ENCODE measurements around the gene PRPF38B. TPM values are rescaled to one million over a fixed set of nuclear protein-coding genes. Genes with fewer than 3 reads are reported as not detected.

PRPF38B gene
- total and polyA plus RNA-seq, 2 of the 4 experiments (the other 2 are of a cell fraction): 9.0 to 19.3 TPM

DNA sequence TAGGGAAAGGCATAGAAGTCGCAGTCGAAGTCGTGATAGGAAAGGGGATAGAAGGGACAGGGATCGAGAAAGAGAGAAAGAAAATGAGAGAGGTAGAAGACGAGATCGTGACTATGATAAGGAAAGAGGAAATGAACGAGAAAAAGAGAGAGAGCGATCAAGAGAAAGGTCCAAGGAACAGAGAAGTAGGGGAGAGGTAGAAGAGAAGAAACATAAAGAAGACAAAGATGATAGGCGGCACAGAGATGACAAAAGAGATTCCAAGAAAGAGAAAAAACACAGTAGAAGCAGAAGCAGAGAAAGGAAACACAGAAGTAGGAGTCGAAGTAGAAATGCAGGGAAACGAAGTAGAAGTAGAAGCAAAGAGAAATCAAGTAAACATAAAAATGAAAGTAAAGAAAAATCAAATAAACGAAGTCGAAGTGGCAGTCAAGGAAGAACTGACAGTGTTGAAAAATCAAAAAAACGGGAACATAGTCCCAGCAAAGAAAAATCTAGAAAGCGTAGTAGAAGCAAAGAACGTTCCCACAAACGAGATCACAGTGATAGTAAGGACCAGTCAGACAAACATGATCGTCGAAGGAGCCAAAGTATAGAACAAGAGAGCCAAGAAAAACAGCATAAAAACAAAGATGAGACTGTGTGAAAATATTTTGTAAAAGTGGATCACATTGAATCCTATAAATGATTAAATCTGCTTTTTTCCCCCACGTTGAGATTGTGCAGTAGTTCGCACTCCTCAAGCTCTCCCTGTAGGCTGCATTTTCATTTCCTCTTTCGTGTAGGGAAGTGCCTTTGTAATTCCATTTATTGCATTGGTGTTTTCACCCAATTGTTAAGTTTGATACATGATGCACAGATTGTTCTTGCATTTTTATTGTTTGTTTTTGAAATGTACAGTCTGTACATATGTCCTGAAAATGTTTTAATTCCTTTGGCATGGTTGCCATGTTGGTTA, 7.5 kb downstream of the PRPF38B start (continued):
- TF ChIP-seq POLR2A (IDR thresholded peaks at IDR 0.05; ENCODE audit: low read depth, low read length) (no peak), RCOR1 (IDR thresholded peaks at IDR 0.05; ENCODE audit: insufficient replicate concordance, low read length) (no peak)

DNA sequence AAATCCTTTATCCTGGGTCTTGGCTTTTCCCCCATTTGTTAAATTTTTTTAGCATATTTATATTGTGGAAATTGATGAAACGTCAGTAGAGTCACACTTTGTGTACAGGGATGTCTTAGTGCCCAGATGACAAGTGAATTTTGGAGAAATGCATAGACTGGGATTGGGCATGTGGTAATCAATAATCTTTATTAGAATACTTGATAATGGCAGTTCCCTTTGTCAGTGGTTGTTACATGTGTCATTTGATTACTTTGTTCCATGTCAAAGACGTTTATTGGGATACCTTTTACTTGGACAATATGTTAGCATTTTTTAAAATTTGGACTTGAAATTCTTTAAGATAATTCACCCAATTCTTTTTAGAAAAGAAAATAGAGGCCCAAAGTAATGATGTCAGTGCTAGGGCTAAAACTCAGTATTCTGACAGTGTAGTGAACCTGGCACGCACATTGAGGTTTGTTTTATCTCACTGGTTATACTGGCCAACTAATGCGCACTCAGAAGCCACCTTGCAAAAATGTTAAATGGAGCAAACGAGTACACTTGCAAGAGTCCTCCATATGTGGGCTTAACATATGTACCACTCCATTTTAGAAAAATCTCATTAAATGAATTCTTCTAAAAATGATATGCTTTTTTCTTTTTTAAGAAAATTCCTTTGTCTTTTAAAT, 9.2 kb downstream of the PRPF38B start:
- H3K56ac ChIP-seq (ENCODE audit: extremely low read depth, insufficient read depth, low read length): no peak overlapping the region
- no peak for TF ChIP-seq POLR2A (IDR thresholded peaks at IDR 0.05; ENCODE audit: low read depth, low read length)
- TF ChIP-seq NFE2L2 (IDR thresholded peaks at IDR 0.05; ENCODE audit: low read depth, low read length): no peak
- TF ChIP-seq, protein P1, sequence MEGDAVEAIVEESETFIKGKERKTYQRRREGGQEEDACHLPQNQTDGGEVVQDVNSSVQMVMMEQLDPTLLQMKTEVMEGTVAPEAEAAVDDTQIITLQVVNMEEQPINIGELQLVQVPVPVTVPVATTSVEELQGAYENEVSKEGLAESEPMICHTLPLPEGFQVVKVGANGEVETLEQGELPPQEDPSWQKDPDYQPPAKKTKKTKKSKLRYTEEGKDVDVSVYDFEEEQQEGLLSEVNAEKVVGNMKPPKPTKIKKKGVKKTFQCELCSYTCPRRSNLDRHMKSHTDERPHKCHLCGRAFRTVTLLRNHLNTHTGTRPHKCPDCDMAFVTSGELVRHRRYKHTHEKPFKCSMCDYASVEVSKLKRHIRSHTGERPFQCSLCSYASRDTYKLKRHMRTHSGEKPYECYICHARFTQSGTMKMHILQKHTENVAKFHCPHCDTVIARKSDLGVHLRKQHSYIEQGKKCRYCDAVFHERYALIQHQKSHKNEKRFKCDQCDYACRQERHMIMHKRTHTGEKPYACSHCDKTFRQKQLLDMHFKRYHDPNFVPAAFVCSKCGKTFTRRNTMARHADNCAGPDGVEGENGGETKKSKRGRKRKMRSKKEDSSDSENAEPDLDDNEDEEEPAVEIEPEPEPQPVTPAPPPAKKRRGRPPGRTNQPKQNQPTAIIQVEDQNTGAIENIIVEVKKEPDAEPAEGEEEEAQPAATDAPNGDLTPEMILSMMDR (conservative IDR thresholded peaks at IDR 0.05; ENCODE audit: low read depth, low read length): no peak
- no peak for TF ChIP-seq CHD1 (IDR thresholded peaks at IDR 0.05; ENCODE audit: low read depth, low read length)
- TF ChIP-seq MXI1 (IDR thresholded peaks at IDR 0.05; ENCODE audit: borderline replicate concordance, low read depth, low read length): no peak
- TF ChIP-seq, protein P2, sequence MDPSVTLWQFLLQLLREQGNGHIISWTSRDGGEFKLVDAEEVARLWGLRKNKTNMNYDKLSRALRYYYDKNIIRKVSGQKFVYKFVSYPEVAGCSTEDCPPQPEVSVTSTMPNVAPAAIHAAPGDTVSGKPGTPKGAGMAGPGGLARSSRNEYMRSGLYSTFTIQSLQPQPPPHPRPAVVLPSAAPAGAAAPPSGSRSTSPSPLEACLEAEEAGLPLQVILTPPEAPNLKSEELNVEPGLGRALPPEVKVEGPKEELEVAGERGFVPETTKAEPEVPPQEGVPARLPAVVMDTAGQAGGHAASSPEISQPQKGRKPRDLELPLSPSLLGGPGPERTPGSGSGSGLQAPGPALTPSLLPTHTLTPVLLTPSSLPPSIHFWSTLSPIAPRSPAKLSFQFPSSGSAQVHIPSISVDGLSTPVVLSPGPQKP (IDR thresholded peaks at IDR 0.05; ENCODE audit: borderline replicate concordance, low read depth, low read length): no peak
- no peak for TF ChIP-seq RCOR1 (IDR thresholded peaks at IDR 0.05; ENCODE audit: insufficient replicate concordance, low read length)
- TF ChIP-seq, protein P3, sequence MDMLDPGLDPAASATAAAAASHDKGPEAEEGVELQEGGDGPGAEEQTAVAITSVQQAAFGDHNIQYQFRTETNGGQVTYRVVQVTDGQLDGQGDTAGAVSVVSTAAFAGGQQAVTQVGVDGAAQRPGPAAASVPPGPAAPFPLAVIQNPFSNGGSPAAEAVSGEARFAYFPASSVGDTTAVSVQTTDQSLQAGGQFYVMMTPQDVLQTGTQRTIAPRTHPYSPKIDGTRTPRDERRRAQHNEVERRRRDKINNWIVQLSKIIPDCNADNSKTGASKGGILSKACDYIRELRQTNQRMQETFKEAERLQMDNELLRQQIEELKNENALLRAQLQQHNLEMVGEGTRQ (IDR thresholded peaks at IDR 0.05; ENCODE audit: low read depth, low read length): no peak
- TF ChIP-seq SMC3 (IDR thresholded peaks at IDR 0.05; ENCODE audit: low read depth, low read length): no peak
- no peak for TF ChIP-seq BHLHE40 (IDR thresholded peaks at IDR 0.05; ENCODE audit: low read depth, low read length)

More for the DNA sequence above, 9.2 kb downstream of the PRPF38B start:
- Histone ChIP-seq H2BK5ac (ENCODE audit: low read depth, low read length, poor library complexity, severe bottlenecking) (no peak overlapping the region), H2BK20ac (ENCODE audit: low read depth, low read length) (no peak overlapping the region), H3K36me3 (ENCODE audit: control insufficient read depth, insufficient read depth, low read length) (peaks cover 26% of the 10 kb centered on the region), H2AK9ac (replicated peaks; ENCODE audit: low read depth, low read length, poor library complexity) (no peak overlapping the region), H3K9me1 (ENCODE audit: insufficient read depth, low read length) (peaks cover 4% of the 10 kb centered on the region), H3K27ac (ENCODE audit: insufficient read depth, low read length) (no peak overlapping the region), H2BK15ac (ENCODE audit: low read depth, low read length) (no peak overlapping the region), H3K14ac (replicated peaks; ENCODE audit: low read depth, low read length) (no peak overlapping the region), H2BK120ac (ENCODE audit: low read depth, low read length) (no peak overlapping the region), H2AK5ac (ENCODE audit: low read depth, low read length) (no peak overlapping the region), H3K4me2 (ENCODE audit: low read depth, low read length) (no peak overlapping the region), H3K23ac (ENCODE audit: low read depth, low read length) (no peak overlapping the region), H3K9me3 (ENCODE audit: control insufficient read depth, insufficient read depth, low read length) (no peaks in the 10 kb centered on the region), H3K27me3 (ENCODE audit: control insufficient read depth, insufficient read depth, low read length) (no peaks in the 10 kb centered on the region), H3K4me3 (ENCODE audit: insufficient read depth, low read depth, low read length) (no peak overlapping the region), H4K91ac (ENCODE audit: insufficient read depth, low read depth, low read length) (no peak overlapping the region), H2AFZ (replicated peaks; ENCODE audit: low read length, poor library complexity) (no peak overlapping the region), H3K4me1 (ENCODE audit: control insufficient read depth, insufficient read depth, low read length) (peaks cover 7% of the 10 kb centered on the region), H3K18ac (ENCODE audit: low read depth, low read length) (no peak overlapping the region), H3K79me1 (ENCODE audit: low read depth in 1 of 2, low read length in 2 of 2) (peaks cover 11 to 20% of the 10 kb centered on the region in 2 experiments), H3K4ac (ENCODE audit: low read depth, low read length) (no peak overlapping the region), H3K9ac (ENCODE audit: low read depth, low read length) (no peak overlapping the region), H4K5ac (ENCODE audit: low read depth, low read length) (no peak overlapping the region), H4K20me1 (ENCODE audit: insufficient read depth, low read length) (peaks cover 3% of the 10 kb centered on the region; the same call in 1 of the 2 replicates), H4K8ac (ENCODE audit: low read depth in 2 of 2, low read length in 2 of 2) (no peak overlapping the region)
- 100% methylated on average over 1 of the region's 5 CpGs; no CpG with 5 or more reads in 1 of the 2 experiments for WGBS, 2 experiments (ENCODE audit: extremely low coverage in 2 of 2, insufficient read length in 1 of 2)
- POLR2A ChIA-PET (ENCODE audit: unreplicated experiment): interaction anchor here (0.6 kb wide), 2 partner anchors 29 to 79 kb away, joined by 3 to 6 read pairs; no protein-coding TSS in a partner anchor
- CTCF ChIA-PET: no interaction called here
- ATAC-seq (ENCODE audit: low read depth) (no peak), DNase-seq (no peak)
- in situ Hi-C loops (cut with MboI; ENCODE audit: low sequenced_read_pairs): no loop called here
- BruUV-seq (replicated peaks): no TSS peak
- intact Hi-C loops (cut with micrococcal nuclease): no loop called here
- dilution Hi-C loops (cut with HindIII; ENCODE audit: low sequenced_read_pairs, unreplicated experiment): no loop called here

Measured in IMR-90 (cell line).